Endodermal cell (in vitro differentiated cells): Measurements from ENCODE around the gene UGT3A2. TPM values are rescaled to one million over a fixed set of nuclear protein-coding genes. Genes with fewer than 3 reads are reported as not detected.

Experiments
- DNase-seq: peaks from one replicate; pipeline ENCODE4 v3.0.0-alpha.2; 2017
- H3K27ac ChIP-seq: 2 replicates; pipeline ENCODE4 v1.5.1; 2013; ENCODE audit warnings: mild to moderate bottlenecking, low read depth, low read length, moderate library complexity
- H3K27me3 ChIP-seq: 2 replicates; pipeline ENCODE4 v1.6.1; 2013; ENCODE audit warnings: mild to moderate bottlenecking, low read length, moderate library complexity; ENCODE audit not compliant: insufficient read depth, control insufficient read depth, poor library complexity, severe bottlenecking
- H3K36me3 ChIP-seq: 2 replicates; pipeline ENCODE4 v1.7.0; 2013; ENCODE audit warnings: mild to moderate bottlenecking, low read length, moderate library complexity; ENCODE audit not compliant: control insufficient read depth, insufficient read depth
- H3K4me1 ChIP-seq: one replicate; pipeline ENCODE4 v1.7.0; 2013; ENCODE audit warnings: low read length; ENCODE audit not compliant: control insufficient read depth, insufficient read depth
- H3K4me3 ChIP-seq: 2 replicates; pipeline ENCODE4 v1.5.1; 2013; ENCODE audit warnings: mild to moderate bottlenecking, low read length, moderate library complexity
- H3K9ac ChIP-seq: 2 replicates; pipeline ENCODE4 v1.6.1; 2013; ENCODE audit warnings: mild to moderate bottlenecking, low read length, moderate library complexity; ENCODE audit not compliant: poor library complexity, severe bottlenecking; ENCODE audit errors: extremely low read depth
- H3K9me3 ChIP-seq: 2 replicates; pipeline ENCODE4 v1.6.1; 2013; ENCODE audit warnings: mild to moderate bottlenecking, low read length, moderate library complexity; ENCODE audit not compliant: control insufficient read depth
- H3K27ac Mint-ChIP-seq: 2 replicates; pipeline ENCODE4 v1.8.0; 2020; ENCODE audit warnings: mixed read lengths
- H3K27me3 Mint-ChIP-seq: 2 replicates; pipeline ENCODE4 v1.8.0; 2021; ENCODE audit warnings: mild to moderate bottlenecking, mixed read lengths; ENCODE audit not compliant: insufficient read depth
- H3K36me3 Mint-ChIP-seq: 2 replicates; pipeline ENCODE4 v1.8.0; 2020; ENCODE audit warnings: low read depth, mixed read lengths
- H3K4me1 Mint-ChIP-seq: 2 replicates; pipeline ENCODE4 v1.8.0; 2020; ENCODE audit warnings: mixed read lengths
- H3K4me3 Mint-ChIP-seq: 2 replicates; pipeline ENCODE4 v1.8.0; 2020; ENCODE audit warnings: mild to moderate bottlenecking, moderate library complexity, mixed read lengths
- H3K9me3 Mint-ChIP-seq: 2 replicates; pipeline ENCODE4 v1.8.0; 2020; ENCODE audit warnings: mild to moderate bottlenecking, mixed read lengths
- WGBS, 2 experiments: methylation state at CpG; one replicate each; pipeline versions ENCODE4 v1.1.5 to v1.1.7; 2013; ENCODE audit warnings: missing lambda C conversion rate in 2 of 2, mixed read lengths in 1 of 2; ENCODE audit not compliant: insufficient coverage in 1 of 2, insufficient read length in 1 of 2; 5-methylcytosine and 5-hydroxymethylcytosine counted together
- total RNA-seq, 2 donors: library from RNA; stranded (reverse); fragmentation: NEBNext Ultra II Directional in 1 of 2; extraction: Animal tissue kit (Norgen Biotek cat#: 25700) in 1 of 2; gene quantifications; 2 replicates in 1 of 2; 3 replicates in 1 of 2; pipeline ENCODE4 v1.2.1, GENCODE V29; 2021
- TF ChIP-seq, protein P1 (sequence below): fragments of 200-600 bp; sonication (generic); conservative IDR thresholded peaks from 2 replicates; pipeline ENCODE4 v1.5.0; 2021; ENCODE audit warnings: antibody characterized with exemption, mild to moderate bottlenecking

Gene UGT3A2
- total RNA-seq, 2 donors from 2014 or later, result 15.5 to 25.3 TPM

DNA sequence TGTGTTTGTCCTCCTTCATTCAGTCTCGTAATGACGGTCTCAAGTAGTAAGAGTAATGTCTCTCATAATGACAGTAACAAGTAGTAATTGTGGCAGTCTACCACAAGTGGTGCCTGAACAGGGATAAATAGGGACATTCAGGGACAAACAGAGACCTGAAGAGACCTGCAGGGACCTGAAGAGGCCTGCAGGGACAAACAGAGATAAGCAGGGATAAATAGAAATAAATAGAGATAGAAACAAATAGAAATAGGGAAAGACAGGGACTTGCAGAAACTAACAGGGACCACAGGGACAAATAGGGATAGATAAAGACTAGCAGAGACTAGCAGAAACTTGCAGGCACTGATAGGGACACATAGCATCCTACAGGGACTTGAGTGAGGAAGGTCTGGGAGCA is 7.9 kb downstream of the UGT3A2 start:
- Mint-ChIP-seq H3K4me3 (peak overlapping the region; percentile 6), H3K27ac (no peak overlapping the region), H3K4me1 (peaks cover 17% of the 10 kb centered on the region), H3K9me3 (peaks cover 5% of the 10 kb centered on the region), H3K27me3 (no peaks in the 10 kb centered on the region), H3K36me3 (peaks cover 3% of the 10 kb centered on the region)
- Histone ChIP-seq H3K4me3 (peak overlapping the region; percentile 28), H3K27me3 (no peaks in the 10 kb centered on the region), H3K4me1 (peaks cover 4% of the 10 kb centered on the region), H3K9me3 (no peaks in the 10 kb centered on the region), H3K36me3 (no peaks in the 10 kb centered on the region), H3K9ac (no peak overlapping the region), H3K27ac (no peak overlapping the region)
- TF ChIP-seq, protein P1, sequence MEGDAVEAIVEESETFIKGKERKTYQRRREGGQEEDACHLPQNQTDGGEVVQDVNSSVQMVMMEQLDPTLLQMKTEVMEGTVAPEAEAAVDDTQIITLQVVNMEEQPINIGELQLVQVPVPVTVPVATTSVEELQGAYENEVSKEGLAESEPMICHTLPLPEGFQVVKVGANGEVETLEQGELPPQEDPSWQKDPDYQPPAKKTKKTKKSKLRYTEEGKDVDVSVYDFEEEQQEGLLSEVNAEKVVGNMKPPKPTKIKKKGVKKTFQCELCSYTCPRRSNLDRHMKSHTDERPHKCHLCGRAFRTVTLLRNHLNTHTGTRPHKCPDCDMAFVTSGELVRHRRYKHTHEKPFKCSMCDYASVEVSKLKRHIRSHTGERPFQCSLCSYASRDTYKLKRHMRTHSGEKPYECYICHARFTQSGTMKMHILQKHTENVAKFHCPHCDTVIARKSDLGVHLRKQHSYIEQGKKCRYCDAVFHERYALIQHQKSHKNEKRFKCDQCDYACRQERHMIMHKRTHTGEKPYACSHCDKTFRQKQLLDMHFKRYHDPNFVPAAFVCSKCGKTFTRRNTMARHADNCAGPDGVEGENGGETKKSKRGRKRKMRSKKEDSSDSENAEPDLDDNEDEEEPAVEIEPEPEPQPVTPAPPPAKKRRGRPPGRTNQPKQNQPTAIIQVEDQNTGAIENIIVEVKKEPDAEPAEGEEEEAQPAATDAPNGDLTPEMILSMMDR, result peak; percentile 62
- WGBS, 2 experiments, result 71 to 76% methylated on average over 2 of the region's 2 CpGs
- no peak for DNase-seq

DNA sequence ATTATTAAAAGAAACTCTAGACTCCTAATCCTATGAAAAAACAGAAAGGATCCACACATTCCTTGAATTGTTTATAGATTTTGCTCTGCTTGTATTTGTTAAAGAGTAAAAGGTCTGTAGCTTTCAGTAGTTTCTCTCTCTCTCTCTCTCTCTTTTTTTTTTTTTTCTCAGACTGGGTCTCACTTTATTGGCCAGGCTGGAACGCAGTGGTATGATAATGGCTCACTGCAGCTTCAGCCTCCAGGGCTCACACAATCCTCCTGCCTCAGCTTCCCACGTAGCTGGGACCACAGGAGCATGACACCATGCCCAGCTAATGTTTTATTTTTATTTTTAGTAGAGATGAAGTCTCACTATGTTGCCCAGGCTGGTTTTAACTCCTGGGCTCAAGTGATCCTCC is 9.3 kb downstream of the UGT3A2 start:
- Histone ChIP-seq H3K27me3 (no peaks in the 10 kb centered on the region), H3K9ac (no peak overlapping the region), H3K27ac (no peak overlapping the region), H3K9me3 (no peaks in the 10 kb centered on the region), H3K4me3 (no peak overlapping the region), H3K36me3 (no peaks in the 10 kb centered on the region), H3K4me1 (peaks cover 4% of the 10 kb centered on the region)
- H3K4me1 Mint-ChIP-seq, result peaks cover 18% of the 10 kb centered on the region
- no peaks in the 10 kb centered on the region for H3K9me3 Mint-ChIP-seq
- no peak for DNase-seq
- H3K27me3 Mint-ChIP-seq, result no peaks in the 10 kb centered on the region
- no peak overlapping the region for H3K4me3 Mint-ChIP-seq
- TF ChIP-seq, protein P1, result no peak
- H3K36me3 Mint-ChIP-seq, result no peaks in the 10 kb centered on the region
- 71% methylated on average over 2 of the region's 2 CpGs; no CpG with 5 or more reads in 1 of the 2 experiments for WGBS, 2 experiments
- H3K27ac Mint-ChIP-seq, result no peak overlapping the region

DNA sequence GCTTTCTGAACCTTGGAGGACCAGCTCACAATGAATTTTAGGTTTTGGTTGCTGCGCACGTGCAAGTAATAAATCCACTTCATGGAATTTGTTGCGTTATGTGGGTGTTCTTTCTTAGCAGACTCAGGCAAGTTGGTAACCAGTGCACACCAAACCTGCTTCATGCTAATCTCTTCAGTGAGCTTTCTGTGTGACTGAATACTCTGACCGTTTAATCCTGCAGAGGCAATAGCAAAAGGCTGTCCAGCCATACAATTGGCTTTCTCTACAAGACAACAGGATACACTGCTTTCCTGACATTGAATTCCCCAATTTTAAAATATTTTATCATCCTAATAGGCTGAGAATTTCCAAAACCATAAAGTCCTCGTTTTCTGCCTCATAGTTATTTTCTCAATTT is 10.3 kb downstream of the UGT3A2 start:
- WGBS, 2 experiments, result 83 to 91% methylated on average over 5 of the region's 5 CpGs
- Histone ChIP-seq H3K27me3 (no peaks in the 10 kb centered on the region), H3K9me3 (no peaks in the 10 kb centered on the region), H3K27ac (no peak overlapping the region), H3K9ac (no peak overlapping the region), H3K4me1 (peaks cover 4% of the 10 kb centered on the region), H3K36me3 (no peaks in the 10 kb centered on the region), H3K4me3 (no peak overlapping the region)
- Mint-ChIP-seq H3K9me3 (no peaks in the 10 kb centered on the region), H3K27me3 (no peaks in the 10 kb centered on the region), H3K4me3 (no peak overlapping the region), H3K4me1 (peaks cover 19% of the 10 kb centered on the region), H3K27ac (no peak overlapping the region), H3K36me3 (peaks cover 2% of the 10 kb centered on the region)
- DNase-seq, result no peak
- TF ChIP-seq, protein P1, result no peak
